Endodermal cell (in vitro differentiated cells): ENCODE data around the gene CELA1. TPM values are rescaled to one million over a fixed set of nuclear protein-coding genes. Genes with fewer than 3 reads are reported as not detected.

Experiments used
- DNase-seq: peaks from one replicate; pipeline ENCODE4 v3.0.0-alpha.2; 2017
- H3K27ac ChIP-seq: 2 replicates; pipeline ENCODE4 v1.5.1; 2013; ENCODE audit warnings: mild to moderate bottlenecking, low read depth, low read length, moderate library complexity
- H3K27me3 ChIP-seq: 2 replicates; pipeline ENCODE4 v1.6.1; 2013; ENCODE audit warnings: mild to moderate bottlenecking, low read length, moderate library complexity; ENCODE audit not compliant: insufficient read depth, control insufficient read depth, poor library complexity, severe bottlenecking
- H3K36me3 ChIP-seq: 2 replicates; pipeline ENCODE4 v1.7.0; 2013; ENCODE audit warnings: mild to moderate bottlenecking, low read length, moderate library complexity; ENCODE audit not compliant: control insufficient read depth, insufficient read depth
- H3K4me1 ChIP-seq: one replicate; pipeline ENCODE4 v1.7.0; 2013; ENCODE audit warnings: low read length; ENCODE audit not compliant: control insufficient read depth, insufficient read depth
- H3K4me3 ChIP-seq: 2 replicates; pipeline ENCODE4 v1.5.1; 2013; ENCODE audit warnings: mild to moderate bottlenecking, low read length, moderate library complexity
- H3K9ac ChIP-seq: 2 replicates; pipeline ENCODE4 v1.6.1; 2013; ENCODE audit warnings: mild to moderate bottlenecking, low read length, moderate library complexity; ENCODE audit not compliant: poor library complexity, severe bottlenecking; ENCODE audit errors: extremely low read depth
- H3K9me3 ChIP-seq: 2 replicates; pipeline ENCODE4 v1.6.1; 2013; ENCODE audit warnings: mild to moderate bottlenecking, low read length, moderate library complexity; ENCODE audit not compliant: control insufficient read depth
- H3K27ac Mint-ChIP-seq: 2 replicates; pipeline ENCODE4 v1.8.0; 2020; ENCODE audit warnings: mixed read lengths
- H3K27me3 Mint-ChIP-seq: 2 replicates; pipeline ENCODE4 v1.8.0; 2021; ENCODE audit warnings: mild to moderate bottlenecking, mixed read lengths; ENCODE audit not compliant: insufficient read depth
- H3K36me3 Mint-ChIP-seq: 2 replicates; pipeline ENCODE4 v1.8.0; 2020; ENCODE audit warnings: low read depth, mixed read lengths
- H3K4me1 Mint-ChIP-seq: 2 replicates; pipeline ENCODE4 v1.8.0; 2020; ENCODE audit warnings: mixed read lengths
- H3K4me3 Mint-ChIP-seq: 2 replicates; pipeline ENCODE4 v1.8.0; 2020; ENCODE audit warnings: mild to moderate bottlenecking, moderate library complexity, mixed read lengths
- H3K9me3 Mint-ChIP-seq: 2 replicates; pipeline ENCODE4 v1.8.0; 2020; ENCODE audit warnings: mild to moderate bottlenecking, mixed read lengths
- CTCF ChIP-seq: fragments of 200-600 bp; sonication (generic); conservative IDR thresholded peaks from 2 replicates; pipeline ENCODE4 v1.5.0; 2021; ENCODE audit warnings: antibody characterized with exemption, mild to moderate bottlenecking
- WGBS, 2 experiments: methylation state at CpG; one replicate each; pipeline versions ENCODE4 v1.1.5 to v1.1.7; 2013; ENCODE audit warnings: missing lambda C conversion rate in 2 of 2, mixed read lengths in 1 of 2; ENCODE audit not compliant: insufficient coverage in 1 of 2, insufficient read length in 1 of 2; 5-methylcytosine and 5-hydroxymethylcytosine counted together
- total RNA-seq, 2 donors: library from RNA; stranded (reverse); fragmentation: NEBNext Ultra II Directional in 1 of 2; extraction: Animal tissue kit (Norgen Biotek cat#: 25700) in 1 of 2; gene quantifications; 2 replicates in 1 of 2; 3 replicates in 1 of 2; pipeline ENCODE4 v1.2.1, GENCODE V29; 2021

CELA1 gene
- total RNA-seq, 2 donors from 2014 or later = not detected

DNA sequence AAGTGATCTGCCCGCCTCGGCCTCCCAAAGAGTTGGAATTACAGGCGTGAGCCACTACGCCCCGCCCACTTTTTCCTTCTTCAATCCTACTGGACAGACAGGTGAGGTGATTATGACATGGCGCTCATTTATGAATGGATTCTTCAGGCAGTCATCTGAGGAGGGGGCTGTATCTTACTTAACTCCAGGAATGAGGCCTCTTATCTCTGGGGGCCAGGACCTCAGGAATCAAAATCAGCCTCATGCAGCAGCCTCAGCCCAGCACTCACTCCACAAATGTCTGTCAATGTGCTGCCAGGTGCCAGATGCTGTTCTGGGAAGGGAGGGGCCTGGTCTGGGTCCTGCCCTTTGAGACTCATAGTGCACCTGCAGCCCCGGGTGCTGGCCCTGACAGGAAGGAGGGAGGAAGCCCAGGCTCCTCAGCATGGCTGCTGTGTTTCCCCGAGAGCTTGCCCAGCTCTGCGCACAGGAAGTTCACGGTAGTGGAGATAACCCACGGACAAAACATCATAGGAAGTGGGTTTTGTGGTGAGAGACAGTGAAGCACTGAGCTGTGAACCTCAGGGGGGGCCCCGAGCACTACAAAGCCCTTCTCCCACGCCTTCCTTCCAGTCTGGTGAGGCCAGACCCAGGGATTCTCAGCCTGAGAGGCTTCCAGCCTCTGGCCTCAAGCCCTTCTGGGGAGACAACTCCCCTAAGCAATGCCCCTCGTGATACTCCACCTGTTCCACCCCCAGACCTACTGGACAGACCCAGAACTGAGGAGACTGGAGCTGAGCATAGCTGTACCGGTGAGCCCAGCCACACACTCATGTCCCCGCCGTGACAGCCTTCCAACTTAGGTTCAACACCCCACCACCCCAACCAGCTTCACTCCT lies 22.4 kb upstream of the CELA1 start:
- Mint-ChIP-seq H3K36me3 (peaks cover 13% of the 10 kb centered on the region), H3K4me1 (peaks cover 22% of the 10 kb centered on the region), H3K9me3 (no peaks in the 10 kb centered on the region), H3K27me3 (no peaks in the 10 kb centered on the region), H3K4me3 (no peak overlapping the region), H3K27ac (no peak overlapping the region)
- DNase-seq = peak; percentile 79
- 89 to 94% methylated on average over 9 to 17 of the region's 17 CpGs for WGBS, 2 experiments
- Histone ChIP-seq H3K4me3 (no peak overlapping the region), H3K36me3 (peaks cover 13% of the 10 kb centered on the region), H3K27ac (no peak overlapping the region), H3K4me1 (peaks cover 8% of the 10 kb centered on the region), H3K9ac (no peak overlapping the region), H3K9me3 (no peaks in the 10 kb centered on the region), H3K27me3 (no peaks in the 10 kb centered on the region)
- no peak for TF ChIP-seq CTCF

- H3K27me3 Mint-ChIP-seq = peaks cover 6% of the 10 kb centered on the region
- H3K4me1 ChIP-seq = peaks cover 15% of the 10 kb centered on the region
- no peaks in the 10 kb centered on the region for H3K9me3 ChIP-seq
- H3K4me1 Mint-ChIP-seq = peaks cover 26% of the 10 kb centered on the region
- no peak overlapping the region for H3K4me3 ChIP-seq
- peaks cover 6% of the 10 kb centered on the region for H3K27me3 ChIP-seq
- no peak for TF ChIP-seq CTCF
- H3K27ac Mint-ChIP-seq = no peak overlapping the region
- no peak overlapping the region for H3K4me3 Mint-ChIP-seq
- peaks cover 4% of the 10 kb centered on the region for H3K36me3 Mint-ChIP-seq
- no peak overlapping the region for H3K27ac ChIP-seq
- H3K9ac ChIP-seq = no peak overlapping the region
- WGBS, 2 experiments = 92 to 96% methylated on average over 9 to 10 of the region's 10 CpGs
- H3K9me3 Mint-ChIP-seq = no peaks in the 10 kb centered on the region
- H3K36me3 ChIP-seq = no peaks in the 10 kb centered on the region
- DNase-seq = no peak
These were observed 18.8 kb upstream of the CELA1 start for GRCh38 chr12:51365276-51365675.

DNA sequence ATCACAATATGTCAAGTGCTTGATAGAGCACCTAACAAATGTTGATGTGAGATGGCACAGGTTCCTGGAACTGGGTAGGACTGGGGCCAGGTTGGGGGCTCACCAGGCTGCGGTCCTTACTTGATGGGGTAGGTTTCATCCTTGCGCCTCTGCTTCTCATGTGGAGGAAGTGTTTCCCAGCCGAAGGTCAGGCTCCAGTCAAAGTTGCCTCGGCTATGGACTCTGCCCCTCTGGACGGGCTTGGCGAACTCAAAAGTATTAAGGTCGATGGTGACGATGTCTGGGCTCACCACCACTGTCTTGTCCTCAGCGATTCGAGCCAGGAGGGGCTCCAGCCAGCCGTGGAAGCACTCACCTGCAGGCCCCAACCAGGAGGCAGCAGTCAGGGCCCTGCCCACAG lies 17.5 kb upstream of the CELA1 start:
- no peak overlapping the region for H3K27ac ChIP-seq
- no peaks in the 10 kb centered on the region for H3K9me3 Mint-ChIP-seq
- no peak overlapping the region for H3K27ac Mint-ChIP-seq
- DNase-seq = no peak
- no peaks in the 10 kb centered on the region for H3K9me3 ChIP-seq
- H3K4me3 ChIP-seq = no peak overlapping the region
- WGBS, 2 experiments = 92% methylated on average over 4 to 11 of the region's 11 CpGs
- peaks cover 15% of the 10 kb centered on the region for H3K4me1 ChIP-seq
- no peaks in the 10 kb centered on the region for H3K36me3 ChIP-seq
- no peak overlapping the region for H3K4me3 Mint-ChIP-seq
- peaks cover 10% of the 10 kb centered on the region for H3K27me3 Mint-ChIP-seq
- H3K4me1 Mint-ChIP-seq = peaks cover 24% of the 10 kb centered on the region
- TF ChIP-seq CTCF = no peak
- peaks cover 12% of the 10 kb centered on the region for H3K27me3 ChIP-seq
- no peak overlapping the region for H3K9ac ChIP-seq
- peaks cover 5% of the 10 kb centered on the region for H3K36me3 Mint-ChIP-seq
